ENCODE data around the gene NCAPH2. TPM values are rescaled to one million over a fixed set of nuclear protein-coding genes. Genes with fewer than 3 reads are reported as not detected.

The NCAPH2 gene
- total RNA-seq, 4 donors from 2014 or later, result 27.7 to 48.2 (median 29.5) TPM

DNA sequence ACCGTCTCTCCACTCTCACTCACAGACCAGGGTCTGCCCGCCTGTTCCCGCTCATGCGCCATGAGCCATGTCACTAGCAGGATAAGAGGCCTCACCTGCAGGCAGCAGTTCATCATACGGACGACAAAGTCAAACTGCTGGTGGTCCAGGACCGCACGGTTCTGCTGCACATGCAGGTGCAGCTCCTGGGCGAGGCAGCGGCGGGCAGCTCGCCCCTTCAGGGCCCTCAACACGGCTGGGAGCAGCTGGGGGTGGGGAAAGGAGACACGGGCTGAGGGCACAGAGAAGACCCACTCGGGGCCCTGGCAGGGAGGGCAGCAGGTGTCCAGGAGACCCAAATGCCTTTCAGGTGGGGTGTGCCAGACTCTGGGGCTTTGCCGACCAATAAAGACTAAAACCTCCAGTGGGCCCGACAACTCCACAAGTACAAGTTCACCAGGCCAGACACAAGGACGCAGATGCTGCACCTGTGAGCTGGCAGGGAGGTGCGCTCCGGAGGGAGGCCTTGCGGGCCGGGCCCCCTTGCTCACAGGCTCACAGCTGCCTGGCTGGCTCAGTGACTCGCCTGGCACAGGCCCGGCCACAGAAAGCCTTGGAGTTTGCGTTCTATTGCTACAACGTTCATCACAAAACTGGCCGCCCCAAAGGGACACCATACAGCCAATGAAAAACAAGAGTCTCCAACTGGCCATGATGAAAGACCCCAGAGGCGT is 44.7 kb upstream of the NCAPH2 start:
- ATAC-seq (ENCODE audit: low FRiP score) (no peak), DNase-seq (ENCODE audit: low spot score) (no peak)
- TF ChIP-seq, protein P1, sequence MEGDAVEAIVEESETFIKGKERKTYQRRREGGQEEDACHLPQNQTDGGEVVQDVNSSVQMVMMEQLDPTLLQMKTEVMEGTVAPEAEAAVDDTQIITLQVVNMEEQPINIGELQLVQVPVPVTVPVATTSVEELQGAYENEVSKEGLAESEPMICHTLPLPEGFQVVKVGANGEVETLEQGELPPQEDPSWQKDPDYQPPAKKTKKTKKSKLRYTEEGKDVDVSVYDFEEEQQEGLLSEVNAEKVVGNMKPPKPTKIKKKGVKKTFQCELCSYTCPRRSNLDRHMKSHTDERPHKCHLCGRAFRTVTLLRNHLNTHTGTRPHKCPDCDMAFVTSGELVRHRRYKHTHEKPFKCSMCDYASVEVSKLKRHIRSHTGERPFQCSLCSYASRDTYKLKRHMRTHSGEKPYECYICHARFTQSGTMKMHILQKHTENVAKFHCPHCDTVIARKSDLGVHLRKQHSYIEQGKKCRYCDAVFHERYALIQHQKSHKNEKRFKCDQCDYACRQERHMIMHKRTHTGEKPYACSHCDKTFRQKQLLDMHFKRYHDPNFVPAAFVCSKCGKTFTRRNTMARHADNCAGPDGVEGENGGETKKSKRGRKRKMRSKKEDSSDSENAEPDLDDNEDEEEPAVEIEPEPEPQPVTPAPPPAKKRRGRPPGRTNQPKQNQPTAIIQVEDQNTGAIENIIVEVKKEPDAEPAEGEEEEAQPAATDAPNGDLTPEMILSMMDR (IDR thresholded peaks at IDR 0.05), result no peak

DNA sequence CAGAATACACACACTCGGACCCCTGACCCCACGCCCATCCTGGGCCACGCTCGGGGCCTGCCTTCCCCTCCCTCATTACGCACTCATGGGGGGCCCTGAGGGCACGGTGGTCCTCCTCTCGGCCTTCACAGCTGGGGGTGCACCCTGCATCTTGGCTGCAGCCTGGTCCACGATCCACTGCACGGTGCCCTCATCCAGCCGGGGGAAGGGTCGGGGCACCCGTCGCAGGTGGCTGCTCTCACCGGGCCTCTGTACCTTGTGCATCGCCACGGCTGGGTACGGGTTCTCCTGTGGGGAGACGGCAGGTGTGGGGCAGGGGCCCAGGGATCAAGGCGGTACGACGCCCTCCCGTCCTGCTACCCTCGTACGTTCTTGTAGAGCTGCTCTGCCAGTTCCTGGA is 43.6 kb upstream of the NCAPH2 start:
- TF ChIP-seq, protein P1 (IDR thresholded peaks at IDR 0.05), result no peak
- DNase-seq (ENCODE audit: low spot score), result no peak
- no peak for ATAC-seq (ENCODE audit: low FRiP score)

DNA sequence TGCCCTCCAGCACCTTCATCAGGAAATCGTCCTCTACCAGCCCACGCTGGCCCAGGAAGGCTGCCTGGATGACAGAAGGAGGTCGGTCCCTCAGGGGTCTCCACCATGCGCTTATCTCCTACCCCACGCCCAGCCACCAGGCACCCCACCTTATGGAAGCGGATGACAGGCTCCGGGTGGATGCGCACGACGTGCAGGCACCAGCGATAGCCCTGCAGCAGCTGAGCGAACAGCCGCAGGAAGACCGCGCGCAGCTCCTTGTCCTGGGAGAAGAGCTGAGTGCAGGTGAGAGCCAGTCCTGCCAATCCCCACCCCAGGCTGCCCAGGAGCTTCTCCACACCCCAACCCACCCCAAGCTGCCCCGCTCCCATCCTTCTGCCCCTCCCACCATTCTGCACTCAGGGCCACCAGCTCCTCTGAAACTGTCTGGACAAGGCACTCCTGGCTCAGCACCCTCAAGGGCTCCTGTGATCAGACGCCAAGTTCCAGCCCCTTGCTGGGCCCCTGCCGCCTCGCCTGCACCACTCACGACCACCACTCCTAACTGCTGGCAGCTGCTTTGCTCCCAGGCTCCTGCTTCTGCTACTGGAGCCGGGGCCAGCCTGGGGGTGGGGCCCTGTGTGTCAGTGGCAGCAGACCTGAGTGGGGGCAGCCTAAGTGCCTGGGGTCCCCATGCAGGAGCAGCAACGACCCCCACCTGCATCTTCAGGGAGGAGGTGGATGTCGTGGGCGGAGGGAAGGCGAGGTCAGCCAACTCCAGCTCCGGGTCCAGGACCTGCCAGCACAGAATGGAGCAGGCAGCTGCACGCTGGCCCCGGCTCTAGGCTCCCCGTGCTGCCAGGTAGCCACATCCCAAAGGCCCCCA is 42.7 kb upstream of the NCAPH2 start:
- DNase-seq (ENCODE audit: low spot score) (no peak), ATAC-seq (ENCODE audit: low FRiP score) (no peak)
- TF ChIP-seq, protein P1 (IDR thresholded peaks at IDR 0.05), result no peak

DNA sequence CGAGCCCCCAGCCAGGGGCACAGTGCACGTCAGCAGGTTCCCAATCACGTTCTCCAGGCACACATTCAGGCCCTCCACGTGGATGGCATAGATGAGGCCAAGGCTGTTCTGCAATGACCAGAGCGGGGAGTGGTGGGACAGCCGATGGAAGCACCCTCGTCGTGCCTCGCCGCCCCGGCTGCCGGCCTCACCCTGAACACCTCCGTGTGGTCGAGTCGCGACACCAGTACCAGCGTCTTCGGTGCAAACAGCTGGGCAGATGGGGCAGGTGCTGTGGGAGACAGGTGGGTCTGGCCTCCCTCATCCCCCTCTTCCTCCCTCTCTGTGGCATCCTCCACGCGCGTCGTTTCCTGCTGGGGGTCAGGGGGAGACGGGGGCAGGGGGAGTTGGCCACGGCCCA is 40.7 kb upstream of the NCAPH2 start:
- TF ChIP-seq, protein P1 (IDR thresholded peaks at IDR 0.05), result no peak
- ATAC-seq (ENCODE audit: low FRiP score), result no peak
- no peak for DNase-seq (ENCODE audit: low spot score)

DNA sequence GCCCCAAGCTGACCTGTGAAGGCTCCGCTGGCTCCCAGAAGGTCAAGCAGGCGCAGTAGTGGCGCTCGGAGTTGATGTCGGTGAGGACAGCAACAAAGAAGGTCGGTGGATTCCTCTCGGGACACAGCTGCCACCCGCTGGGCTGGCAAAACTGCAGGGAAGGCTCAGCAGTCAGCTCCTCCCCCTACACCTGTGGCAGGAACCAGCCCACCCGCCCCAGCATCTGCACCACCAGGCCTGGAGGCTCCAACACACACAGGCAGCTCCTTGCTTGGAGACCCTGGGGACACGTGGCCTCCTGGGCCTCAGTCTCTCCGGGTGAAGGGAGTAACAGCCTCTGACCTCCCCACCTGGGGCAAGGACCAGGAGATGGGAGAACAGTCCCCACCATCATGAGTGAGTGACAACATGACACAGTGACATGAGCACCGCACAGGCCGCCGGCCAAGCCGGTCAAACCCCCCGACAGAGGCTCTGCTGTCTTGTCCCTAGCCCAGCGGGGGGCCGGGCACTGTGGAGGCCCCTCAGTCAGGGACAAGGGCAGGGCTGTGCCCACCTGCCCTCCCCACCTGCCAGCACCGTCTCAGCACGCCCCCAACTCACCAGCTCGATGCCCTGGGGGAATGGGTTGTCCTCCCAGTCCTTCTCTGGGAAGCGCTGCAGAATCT is 40.1 kb upstream of the NCAPH2 start:
- ATAC-seq (ENCODE audit: low FRiP score) (no peak), DNase-seq (ENCODE audit: low spot score) (no peak)
- TF ChIP-seq, protein P1 (IDR thresholded peaks at IDR 0.05), result no peak

DNA sequence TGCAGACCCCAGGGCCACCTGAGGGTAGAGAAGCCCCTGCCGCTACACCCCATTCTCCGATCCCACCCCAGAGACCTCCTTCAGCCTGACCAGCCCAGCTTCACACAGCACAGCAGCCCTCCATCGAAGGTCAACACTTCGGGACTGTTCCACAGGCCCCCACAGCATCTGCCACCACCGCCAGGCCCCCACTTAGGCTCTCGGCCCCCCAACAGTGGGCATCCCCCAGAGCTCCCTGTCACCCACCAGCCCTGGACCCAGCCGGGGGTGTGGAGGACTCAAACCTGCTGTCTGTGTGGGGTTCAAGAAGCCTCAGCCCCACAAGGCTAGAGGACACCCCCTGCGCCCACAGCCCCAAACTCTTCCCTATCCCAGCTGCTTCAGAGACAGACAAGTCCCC is 39.4 kb upstream of the NCAPH2 start:
- TF ChIP-seq, protein P1 (IDR thresholded peaks at IDR 0.05), result no peak
- DNase-seq (ENCODE audit: low spot score) (no peak), ATAC-seq (ENCODE audit: low FRiP score) (no peak)
